Measurements from ENCODE around the gene SLC15A3. TPM values are rescaled to one million over a fixed set of nuclear protein-coding genes. Genes with fewer than 3 reads are reported as not detected.

Gene SLC15A3
- 0.05 and 0.07 TPM in 2 replicates for total RNA-seq

DNA sequence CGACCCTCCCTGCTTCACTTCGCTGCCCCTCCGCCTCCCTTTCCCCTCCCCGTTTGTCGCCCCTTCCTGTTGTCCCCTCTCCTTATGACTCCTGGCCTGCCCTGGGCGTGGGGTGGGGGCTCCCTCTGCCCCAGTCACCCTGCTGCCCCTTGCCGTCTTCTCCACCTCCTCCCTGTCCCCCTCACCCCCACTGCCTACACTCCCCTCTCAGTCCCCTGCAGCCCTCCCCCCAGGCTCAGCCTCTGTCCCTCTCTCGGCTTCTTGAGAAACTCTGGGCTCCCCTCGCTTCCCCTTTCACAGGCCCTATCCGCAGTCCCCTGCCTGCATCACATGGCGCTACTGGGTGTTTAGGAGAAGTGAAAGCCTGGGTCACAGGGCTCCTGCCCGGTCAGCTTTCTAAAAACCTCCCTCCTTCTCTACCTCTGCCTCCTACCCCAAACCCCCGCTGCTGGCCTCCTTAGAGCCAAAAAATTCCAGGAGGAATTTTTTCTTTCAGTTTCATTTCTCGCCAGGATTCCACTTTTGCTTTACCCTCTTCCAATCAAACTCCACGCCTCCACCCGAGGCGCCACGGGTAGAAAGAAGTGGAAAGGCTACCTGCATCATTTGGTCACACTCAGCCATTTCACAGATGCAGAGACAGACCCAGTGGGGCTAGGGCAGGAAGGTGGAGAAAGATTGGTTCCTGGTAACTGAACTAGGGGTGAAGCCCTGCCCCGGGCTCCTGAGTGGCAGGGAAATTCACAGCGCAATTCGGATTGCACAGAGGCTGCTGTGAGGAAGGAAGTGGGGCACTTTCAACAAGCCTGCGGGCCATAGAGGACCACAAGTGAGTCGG, at the start of gene SLC15A3:
Gene SLC15A3, minus strand, starts transcription at position 273 of the 838 bp plus-strand sequence. CDS start 625 bp downstream, outside the sequence.

DNA sequence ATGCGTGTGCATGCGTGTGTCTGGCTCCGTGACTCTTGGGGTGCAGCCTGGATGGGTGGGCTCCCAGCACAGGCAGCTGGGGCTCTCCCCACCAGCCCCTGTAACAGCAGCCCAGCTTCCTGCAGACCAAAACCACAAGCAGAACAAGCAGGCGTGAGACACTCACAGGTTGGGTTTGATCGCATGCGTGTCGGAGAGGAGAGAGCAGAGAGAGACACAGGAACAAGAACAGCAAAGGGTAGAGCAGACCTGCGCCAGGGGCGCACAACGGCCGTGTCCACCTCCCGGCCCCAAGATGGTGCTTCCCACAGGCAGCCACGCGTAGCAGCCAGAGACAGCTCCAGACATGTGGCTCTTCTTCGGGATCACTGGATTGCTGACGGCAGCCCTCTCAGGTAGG, 19.5 kb upstream of the SLC15A3 start, which contains the start of gene CD6:
Gene CD6, plus strand, starts transcription at position 161 of the 400 bp plus-strand sequence. Its CDS starts 186 bp downstream, at position 347.

DNA sequence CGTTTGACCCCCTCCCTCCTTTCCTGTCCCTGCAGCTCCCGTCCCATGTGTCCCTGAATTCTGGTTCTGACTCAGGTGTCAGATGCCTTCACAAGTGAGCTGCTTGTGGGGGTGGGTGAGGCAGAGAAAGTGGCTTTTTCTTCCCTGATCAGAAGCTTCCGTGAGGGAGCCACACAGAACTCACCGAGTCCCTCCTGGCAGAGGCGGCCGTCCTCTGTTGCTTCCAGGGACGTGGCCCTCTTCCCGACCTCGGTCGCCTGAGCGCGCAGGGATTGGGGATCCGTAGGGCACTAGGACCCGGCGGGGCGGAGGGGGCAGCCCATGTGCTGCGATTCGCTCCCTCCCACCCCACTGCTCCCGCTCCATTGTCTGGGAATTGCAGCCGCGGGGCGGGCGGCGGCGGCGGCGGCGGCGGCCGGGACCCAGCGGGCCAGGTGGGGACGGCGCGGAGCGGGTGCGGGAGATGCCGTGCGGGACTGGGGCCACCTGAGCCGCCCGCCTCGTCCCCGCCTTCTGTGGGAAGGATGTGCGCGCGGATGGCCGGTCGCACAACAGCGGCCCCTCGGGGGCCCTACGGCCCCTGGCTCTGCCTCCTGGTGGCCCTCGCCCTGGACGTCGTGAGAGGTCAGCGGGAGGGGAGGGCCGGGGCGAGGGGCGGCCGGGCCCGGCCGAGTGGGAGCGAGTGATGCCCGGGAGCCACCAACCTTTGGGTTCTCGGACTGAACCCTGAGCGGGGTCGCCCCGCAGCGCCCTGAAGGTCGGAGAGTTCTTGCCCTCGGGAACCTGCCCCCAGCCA, 27.7 kb downstream of the SLC15A3 start, which contains the start of gene TMEM132A:
Gene TMEM132A, plus strand, starts transcription at position 351 of the 796 bp plus-strand sequence. Its CDS starts 174 bp downstream, at position 525.

DNA sequence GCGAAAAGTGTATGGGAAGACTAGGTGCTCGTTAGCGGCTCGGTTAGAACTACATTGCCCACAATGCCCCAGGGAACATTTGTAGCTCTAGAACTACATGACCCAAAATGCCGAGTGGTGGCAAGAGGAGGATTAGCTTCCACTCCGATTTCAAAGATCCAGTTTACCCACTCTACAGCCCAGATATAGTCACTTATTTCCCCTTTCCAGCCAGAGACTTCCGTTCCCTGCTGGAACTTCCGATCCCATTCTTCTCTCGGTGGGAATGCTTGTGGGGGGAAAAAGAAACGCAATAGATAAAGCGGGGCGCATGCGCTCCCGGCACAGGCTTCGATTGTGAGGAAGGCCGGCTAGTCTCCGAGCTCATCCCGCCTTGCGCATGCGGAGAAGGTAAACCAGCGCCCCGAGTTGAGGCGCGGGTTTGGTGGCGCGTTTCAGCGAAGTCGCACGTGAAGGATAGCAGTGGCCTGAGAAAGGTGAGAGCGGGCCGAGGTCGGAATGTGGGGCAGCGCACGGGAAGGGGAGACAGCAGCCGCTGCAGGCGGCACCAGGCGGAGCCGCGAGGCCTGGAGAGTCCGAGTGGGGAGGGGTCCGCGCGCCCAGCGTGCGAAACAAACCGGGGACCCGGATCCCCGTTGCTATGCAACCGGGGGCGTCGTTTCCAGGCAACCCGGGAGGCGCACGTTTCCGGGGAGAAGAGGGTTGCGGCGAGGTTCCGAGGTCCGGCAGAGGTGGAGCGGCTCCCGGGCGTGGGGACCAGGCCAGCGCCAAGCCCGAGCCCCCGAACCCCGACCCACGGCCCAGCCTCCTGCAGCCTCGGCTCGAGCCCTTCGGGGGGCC, 38.0 kb downstream of the SLC15A3 start, which contains the start of gene TMEM109:
Gene TMEM109, plus strand, starts transcription at position 366 of the 840 bp plus-strand sequence. CDS start 5,536 bp downstream, outside the sequence.

DNA sequence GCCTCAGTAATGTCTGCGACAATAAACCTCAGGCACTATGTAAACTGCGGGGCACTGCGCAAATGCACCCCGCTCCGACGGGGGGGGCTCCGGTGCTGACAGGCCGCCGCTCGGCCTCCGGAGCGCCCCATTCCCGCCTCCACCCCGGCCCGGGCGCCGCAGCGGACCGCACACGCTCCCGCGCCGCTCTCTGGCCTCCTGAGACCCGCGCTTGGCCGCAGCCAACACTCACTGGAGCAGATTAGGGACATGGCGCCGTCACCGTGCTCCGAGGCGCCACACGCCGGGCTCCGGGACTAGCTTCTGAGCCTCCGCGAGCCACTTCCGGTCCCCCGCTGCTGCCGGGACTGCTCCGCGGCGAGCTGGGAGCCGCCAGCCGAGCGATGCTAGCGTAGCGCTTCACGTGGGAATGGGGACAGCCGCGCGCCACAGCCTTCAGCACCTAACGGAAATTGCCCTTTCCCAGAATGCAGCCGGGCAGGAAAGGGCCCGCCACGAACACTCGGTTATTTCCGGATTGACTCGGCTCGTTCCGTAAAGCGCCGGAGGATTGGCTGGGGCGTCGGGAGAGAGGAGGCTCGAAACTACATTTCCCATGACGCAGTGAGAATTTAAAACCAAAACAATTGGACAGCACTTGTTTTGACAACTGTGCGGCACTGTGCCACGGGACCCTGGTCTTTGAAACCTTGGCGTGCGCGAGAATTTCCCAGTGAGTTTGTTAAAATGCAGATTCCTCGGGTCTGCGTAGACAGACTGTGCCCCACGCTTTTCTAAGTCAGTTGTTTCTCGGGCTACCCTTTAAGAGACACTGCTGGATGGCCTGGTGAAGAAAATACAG, 45.6 kb downstream of the SLC15A3 start, which contains the start of gene PRPF19:
Gene PRPF19, minus strand, starts transcription at position 454 of the 841 bp plus-strand sequence. Its CDS starts 203 bp downstream, at position 251.

Other genes starting within 250 kb of the SLC15A3 start
- gene MS4A18, start 227.5 kb downstream of the SLC15A3 start, total RNA-seq = not detected in 2 replicates
- gene MS4A15, start 195.3 kb downstream of the SLC15A3 start, total RNA-seq = not detected in 2 replicates
- gene MS4A10, start 166.8 kb downstream of the SLC15A3 start, total RNA-seq = not detected in 2 replicates
- gene CCDC86, start 110.1 kb downstream of the SLC15A3 start, total RNA-seq = 34.1 and 38.9 TPM in 2 replicates
- gene PTGDR2, start 96.2 kb downstream of the SLC15A3 start, total RNA-seq = 0.07 TPM in 1 of 2 replicates, not detected in the other
- gene ZP1, start 84.6 kb downstream of the SLC15A3 start, total RNA-seq = not detected in 2 replicates
- gene PRPF19, start 45.6 kb downstream of the SLC15A3 start, total RNA-seq = 64.0 and 73.1 TPM in 2 replicates
- gene TMEM109, start 38.0 kb downstream of the SLC15A3 start, total RNA-seq = 36.4 and 47.4 TPM in 2 replicates
- gene TMEM132A, start 27.7 kb downstream of the SLC15A3 start, total RNA-seq = 107 and 120 TPM in 2 replicates
- 0.19 and 0.28 TPM in 2 replicates for gene CD6, start 19.5 kb upstream of the SLC15A3 start, total RNA-seq
- gene CD5, start 150.3 kb upstream of the SLC15A3 start, total RNA-seq = not detected in 2 replicates
- gene VPS37C, start 209.2 kb upstream of the SLC15A3 start, total RNA-seq = 7.3 and 19.1 TPM in 2 replicates